Activated CD4-positive, alpha-beta memory T cell treated with anti-CD3 and anti-CD28 coated beads, Interleukin-2, amount 10 ng/mL, durations not matched to agents 7 days and 5 days (primary cell): Measurements from ENCODE around the gene PCK1. TPM values are rescaled to one million over a fixed set of nuclear protein-coding genes. Genes with fewer than 3 reads are reported as not detected.

ENCODE experiments used
- CTCF ChIA-PET: fragments of 350-600 bp; sonication (Branson Sonifier 250); formaldehyde crosslinking; loops from one replicate; lab custom pipeline; 2021; ENCODE audit warnings: antibody characterized with exemption, inconsistent platforms; lab: Charles Lee
- POLR2A ChIA-PET: fragments of 350-600 bp; sonication (Branson Sonifier 250); formaldehyde crosslinking; loops from one replicate; lab custom pipeline; 2021; ENCODE audit warnings: antibody characterized with exemption; lab: Charles Lee
- DNase-seq: peaks from one replicate; pipeline ENCODE4 v3.0.0-alpha.2; 2020
- H3K27ac Mint-ChIP-seq: one replicate; pipeline ENCODE4 v1.8.0; 2021; ENCODE audit warnings: mild to moderate bottlenecking, mixed read lengths
- H3K27me3 Mint-ChIP-seq: one replicate; pipeline ENCODE4 v1.8.0; 2021; ENCODE audit warnings: mixed read lengths
- H3K36me3 Mint-ChIP-seq: one replicate; pipeline ENCODE4 v1.8.0; 2021; ENCODE audit warnings: low read depth, mixed read lengths
- H3K4me1 Mint-ChIP-seq: one replicate; pipeline ENCODE4 v1.8.0; 2021; ENCODE audit warnings: mixed read lengths
- H3K4me3 Mint-ChIP-seq: one replicate; pipeline ENCODE4 v1.8.0; 2021; ENCODE audit warnings: mild to moderate bottlenecking, mixed read lengths
- H3K9me3 Mint-ChIP-seq: one replicate; pipeline ENCODE4 v1.8.0; 2021; ENCODE audit warnings: mixed read lengths
- total RNA-seq, 2 experiments: library from RNA; stranded (reverse); gene quantifications; one replicate each; pipeline ENCODE4 v1.2.3, GENCODE V29; 2021

The PCK1 gene
- total RNA-seq, 2 experiments from 2014 or later, result not detected

GRCh38 chr20:57578476-57579165 lies 17.7 kb downstream of the PCK1 start:
- Mint-ChIP-seq H3K27ac (no peak overlapping the region), H3K36me3 (no peaks in the 10 kb centered on the region), H3K4me1 (no peaks in the 10 kb centered on the region), H3K27me3 (peaks cover 38% of the 10 kb centered on the region), H3K9me3 (no peaks in the 10 kb centered on the region), H3K4me3 (no peak overlapping the region)
- ChIA-PET POLR2A (no interaction called here), CTCF (no interaction called here)
- DNase-seq, result no peak

DNA sequence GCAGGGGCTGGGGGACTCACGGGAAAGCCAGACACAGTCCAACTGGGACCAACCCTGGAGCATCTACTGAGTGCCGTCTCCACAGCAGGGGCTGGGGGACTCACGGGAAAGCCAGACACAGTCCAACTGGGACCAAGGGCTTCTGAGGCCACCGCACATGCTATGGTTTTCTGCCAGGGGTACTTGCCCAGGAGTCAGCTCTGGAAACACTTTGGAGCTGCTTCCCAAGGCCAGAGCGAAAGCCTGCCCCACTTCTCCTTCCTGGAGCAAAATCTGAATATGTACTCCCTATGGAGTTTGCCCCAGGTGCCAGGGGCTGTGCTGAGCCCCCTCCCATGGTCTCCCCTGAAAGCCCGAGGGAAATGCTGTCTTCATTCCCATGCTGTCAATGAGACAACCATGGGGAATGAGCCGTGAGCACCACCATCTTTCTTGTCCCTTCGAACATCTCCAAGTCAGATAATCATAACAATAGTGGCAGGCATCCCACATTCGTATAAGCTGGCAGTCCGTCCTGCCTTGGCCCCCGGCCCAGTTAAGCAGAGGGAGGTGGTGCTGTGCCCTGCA lies 18.5 kb downstream of the PCK1 start:
- H3K27ac Mint-ChIP-seq, result no peak overlapping the region
- peaks cover 39% of the 10 kb centered on the region for H3K27me3 Mint-ChIP-seq
- H3K9me3 Mint-ChIP-seq, result no peaks in the 10 kb centered on the region
- no peaks in the 10 kb centered on the region for H3K36me3 Mint-ChIP-seq
- ChIA-PET CTCF (no interaction called here), POLR2A (no interaction called here)
- no peaks in the 10 kb centered on the region for H3K4me1 Mint-ChIP-seq
- no peak overlapping the region for H3K4me3 Mint-ChIP-seq
- no peak for DNase-seq

DNA sequence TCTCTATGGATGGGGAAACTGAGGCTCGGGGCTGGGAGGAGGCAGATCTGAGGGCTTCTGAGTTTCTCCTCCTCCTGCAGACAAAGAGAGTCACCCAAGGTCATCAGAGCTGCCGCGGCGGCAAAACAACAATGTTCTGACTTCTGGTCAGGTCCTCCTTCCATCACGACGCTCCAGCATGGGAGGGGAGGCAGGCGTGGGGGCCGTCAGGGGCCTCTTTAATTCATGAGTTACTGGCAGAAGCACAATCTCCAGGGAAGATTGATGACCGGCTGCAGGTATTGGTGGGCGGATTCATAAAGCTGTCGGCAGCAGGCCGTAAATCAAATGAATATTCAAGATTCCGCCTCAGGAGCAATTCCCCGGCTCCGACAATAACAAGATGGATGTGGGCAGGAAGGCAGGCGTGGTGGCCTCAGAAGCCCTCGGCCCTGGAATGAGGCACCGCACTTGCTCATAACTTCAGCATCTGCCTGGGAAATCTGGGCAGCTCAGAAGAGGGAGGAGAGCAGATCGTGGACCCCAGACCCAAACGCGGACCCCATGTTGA lies 19.1 kb downstream of the PCK1 start:
- H3K27me3 Mint-ChIP-seq, result peaks cover 43% of the 10 kb centered on the region
- CTCF ChIA-PET, result no interaction called here

DNA sequence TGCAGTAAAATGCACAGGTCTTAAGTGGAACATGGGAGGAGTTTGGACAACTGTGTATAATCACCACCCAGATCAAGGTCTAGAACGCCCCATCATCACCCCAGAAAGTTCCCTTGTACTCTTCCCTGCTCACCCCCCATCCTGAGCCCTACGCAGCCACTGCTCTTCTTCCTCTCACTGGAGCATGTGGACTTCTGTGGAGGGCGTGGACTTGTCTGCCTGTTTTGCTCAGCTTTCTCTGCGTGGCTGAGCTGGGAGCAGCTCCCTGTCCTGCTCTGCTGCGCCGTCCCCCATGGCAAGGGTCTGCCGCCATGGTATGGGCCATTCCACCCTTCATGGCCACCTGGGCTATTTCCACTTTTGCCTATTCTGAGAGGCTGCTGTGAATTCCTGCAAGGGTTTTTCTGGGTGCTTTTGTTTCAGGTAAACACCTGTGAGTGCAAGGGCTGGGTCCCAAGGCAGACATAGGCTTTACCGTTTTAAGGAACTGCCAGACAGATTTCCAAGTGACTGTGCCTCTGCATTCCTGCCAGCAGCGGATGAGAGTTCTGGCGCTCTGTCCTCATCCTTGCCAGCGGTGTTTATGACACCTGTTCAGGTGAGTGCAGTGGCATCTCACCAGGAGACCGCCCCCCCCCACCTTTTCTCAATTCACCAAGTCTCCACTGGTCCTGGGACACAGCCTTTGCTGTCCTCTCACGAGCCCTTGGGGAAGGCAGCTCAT lies 19.7 kb downstream of the PCK1 start:
- peaks cover 43% of the 10 kb centered on the region for H3K27me3 Mint-ChIP-seq
- no peak for DNase-seq
- POLR2A ChIA-PET, result no interaction called here
- no peaks in the 10 kb centered on the region for H3K9me3 Mint-ChIP-seq
- CTCF ChIA-PET, result no interaction called here
- H3K4me1 Mint-ChIP-seq, result no peaks in the 10 kb centered on the region
- H3K4me3 Mint-ChIP-seq, result no peak overlapping the region
- no peak overlapping the region for H3K27ac Mint-ChIP-seq
- H3K36me3 Mint-ChIP-seq, result no peaks in the 10 kb centered on the region

More for the DNA sequence above, 19.1 kb downstream of the PCK1 start:
- no peaks in the 10 kb centered on the region for H3K36me3 Mint-ChIP-seq
- H3K4me1 Mint-ChIP-seq, result no peaks in the 10 kb centered on the region
- POLR2A ChIA-PET, result no interaction called here
- DNase-seq, result no peak
- no peak overlapping the region for H3K27ac Mint-ChIP-seq
- H3K4me3 Mint-ChIP-seq, result no peak overlapping the region
- H3K9me3 Mint-ChIP-seq, result no peaks in the 10 kb centered on the region

DNA sequence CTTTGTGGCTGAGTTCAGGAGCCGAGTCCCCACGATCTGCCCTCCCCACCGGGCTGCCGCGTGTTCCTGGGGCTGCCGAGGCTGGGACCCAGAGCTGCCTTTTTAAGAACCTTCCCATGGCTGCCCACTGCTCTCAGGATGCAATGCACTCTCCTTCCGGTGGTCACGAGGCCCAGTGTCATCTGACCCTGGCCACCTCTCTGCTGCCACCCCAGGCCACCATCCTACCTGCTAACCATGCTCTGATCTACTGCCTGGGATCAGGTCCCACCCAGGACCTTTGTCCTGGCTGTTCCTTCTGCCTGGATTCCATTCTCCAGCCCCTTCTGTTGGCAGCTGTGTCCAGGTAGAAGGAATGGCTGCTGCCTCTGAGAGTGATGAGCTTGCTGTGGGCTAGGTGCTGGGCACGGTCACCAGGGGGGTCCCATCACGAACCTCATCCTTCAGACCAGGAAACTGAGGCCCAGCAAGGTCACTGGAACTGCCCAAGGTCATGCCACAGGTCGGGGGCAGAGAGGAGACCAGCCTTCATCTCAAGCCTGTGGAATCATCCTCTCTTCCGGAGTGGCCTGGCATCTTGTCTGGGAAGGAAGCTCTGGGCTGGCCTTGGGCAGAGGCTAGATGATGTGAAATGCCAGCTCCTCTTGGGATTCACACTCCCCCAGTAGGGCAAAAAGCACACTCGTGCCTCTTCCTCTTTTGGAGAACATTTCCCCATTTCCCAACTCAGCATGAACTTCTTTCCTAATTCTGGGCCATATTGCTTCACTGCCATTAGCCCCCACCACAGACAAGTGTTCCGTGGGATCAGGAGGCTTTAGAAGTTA lies 20.5 kb downstream of the PCK1 start:
- no peak overlapping the region for H3K27ac Mint-ChIP-seq
- no peak overlapping the region for H3K4me3 Mint-ChIP-seq
- ChIA-PET POLR2A (no interaction called here), CTCF (no interaction called here)
- no peaks in the 10 kb centered on the region for H3K36me3 Mint-ChIP-seq
- H3K9me3 Mint-ChIP-seq, result no peaks in the 10 kb centered on the region
- no peaks in the 10 kb centered on the region for H3K4me1 Mint-ChIP-seq
- no peak for DNase-seq
- H3K27me3 Mint-ChIP-seq, result peaks cover 44% of the 10 kb centered on the region

- H3K4me1 Mint-ChIP-seq, result no peaks in the 10 kb centered on the region
- H3K9me3 Mint-ChIP-seq, result no peaks in the 10 kb centered on the region
- no peaks in the 10 kb centered on the region for H3K36me3 Mint-ChIP-seq
- no peak overlapping the region for H3K4me3 Mint-ChIP-seq
- H3K27ac Mint-ChIP-seq, result no peak overlapping the region
- POLR2A ChIA-PET, result interaction anchor here (1.2 kb wide), 1 partner anchor 9 kb away, joined by 3 read pairs; no protein-coding TSS in a partner anchor
- peaks cover 47% of the 10 kb centered on the region for H3K27me3 Mint-ChIP-seq
- CTCF ChIA-PET, result no interaction called here
- no peak for DNase-seq
These were observed 21.1 kb downstream of the PCK1 start for GRCh38 chr20:57582029-57582378.

- Mint-ChIP-seq H3K27ac (no peak overlapping the region), H3K9me3 (no peaks in the 10 kb centered on the region), H3K36me3 (no peaks in the 10 kb centered on the region), H3K4me3 (no peak overlapping the region), H3K4me1 (no peaks in the 10 kb centered on the region), H3K27me3 (peaks cover 47% of the 10 kb centered on the region)
- DNase-seq, result no peak
- ChIA-PET POLR2A (interaction anchor here (1.2 kb wide), 1 partner anchor 10 kb away, joined by 3 read pairs; no protein-coding TSS in a partner anchor), CTCF (interaction anchor here (1.2 kb wide), 1 partner anchor 236 kb away, joined by 4 read pairs; no protein-coding TSS in a partner anchor)
These were observed 21.8 kb downstream of the PCK1 start for GRCh38 chr20:57582432-57583288.

GRCh38 chr20:57583289-57584257 lies 22.7 kb downstream of the PCK1 start:
- H3K27ac Mint-ChIP-seq, result no peak overlapping the region
- H3K27me3 Mint-ChIP-seq, result peaks cover 44% of the 10 kb centered on the region
- CTCF ChIA-PET, result interaction anchor here (0.8 to 1.2 kb wide), 2 partner anchors 15 to 237 kb away, joined by 3 to 4 read pairs; no protein-coding TSS in a partner anchor
- H3K9me3 Mint-ChIP-seq, result no peaks in the 10 kb centered on the region
- H3K4me3 Mint-ChIP-seq, result no peak overlapping the region
- no peaks in the 10 kb centered on the region for H3K36me3 Mint-ChIP-seq
- H3K4me1 Mint-ChIP-seq, result no peaks in the 10 kb centered on the region
- POLR2A ChIA-PET, result interaction anchor here (1.2 kb wide), 1 partner anchor 11 kb away, joined by 3 read pairs; no protein-coding TSS in a partner anchor
- DNase-seq, result no peak

DNA sequence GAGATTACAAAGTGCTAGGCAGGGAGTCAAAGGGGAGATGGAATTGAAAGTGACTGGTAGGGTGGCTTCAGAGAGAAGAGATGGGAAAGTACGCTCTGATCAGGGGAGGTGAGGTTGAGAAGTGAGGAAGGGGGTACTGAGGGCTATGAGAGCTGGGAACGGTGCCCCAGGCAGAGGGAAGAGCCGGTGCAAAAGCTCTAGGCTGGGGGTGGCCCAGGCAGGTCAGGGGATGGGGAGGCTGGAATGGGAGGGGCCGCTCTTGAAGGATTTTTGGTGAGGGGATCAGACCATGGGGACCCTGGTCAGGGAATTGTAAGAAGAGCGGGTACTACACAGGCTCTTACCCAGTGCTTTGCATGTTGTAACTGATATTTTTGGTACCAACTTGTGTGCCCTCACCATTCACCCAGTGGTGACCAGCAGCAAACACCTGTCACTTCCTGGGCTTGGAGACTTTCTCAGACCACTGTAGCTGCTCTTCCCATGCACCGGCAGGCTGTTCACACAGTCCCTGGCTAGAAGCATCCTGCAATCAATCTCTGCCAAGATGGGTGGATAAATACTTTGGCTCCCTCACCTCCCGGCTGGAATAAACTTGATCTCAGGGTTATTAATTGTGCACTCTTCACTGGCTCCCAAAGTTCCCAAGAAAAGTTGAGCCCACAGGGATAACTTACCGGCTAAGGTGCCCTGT lies 24.0 kb downstream of the PCK1 start:
- ChIA-PET CTCF (interaction anchor here (1.8 kb wide), 1 partner anchor 11 kb away, joined by 4 read pairs; no protein-coding TSS in a partner anchor), POLR2A (no interaction called here)
- Mint-ChIP-seq H3K27me3 (peaks cover 37% of the 10 kb centered on the region), H3K9me3 (no peaks in the 10 kb centered on the region), H3K4me1 (no peaks in the 10 kb centered on the region), H3K36me3 (no peaks in the 10 kb centered on the region), H3K4me3 (no peak overlapping the region), H3K27ac (no peak overlapping the region)
- DNase-seq, result no peak

DNA sequence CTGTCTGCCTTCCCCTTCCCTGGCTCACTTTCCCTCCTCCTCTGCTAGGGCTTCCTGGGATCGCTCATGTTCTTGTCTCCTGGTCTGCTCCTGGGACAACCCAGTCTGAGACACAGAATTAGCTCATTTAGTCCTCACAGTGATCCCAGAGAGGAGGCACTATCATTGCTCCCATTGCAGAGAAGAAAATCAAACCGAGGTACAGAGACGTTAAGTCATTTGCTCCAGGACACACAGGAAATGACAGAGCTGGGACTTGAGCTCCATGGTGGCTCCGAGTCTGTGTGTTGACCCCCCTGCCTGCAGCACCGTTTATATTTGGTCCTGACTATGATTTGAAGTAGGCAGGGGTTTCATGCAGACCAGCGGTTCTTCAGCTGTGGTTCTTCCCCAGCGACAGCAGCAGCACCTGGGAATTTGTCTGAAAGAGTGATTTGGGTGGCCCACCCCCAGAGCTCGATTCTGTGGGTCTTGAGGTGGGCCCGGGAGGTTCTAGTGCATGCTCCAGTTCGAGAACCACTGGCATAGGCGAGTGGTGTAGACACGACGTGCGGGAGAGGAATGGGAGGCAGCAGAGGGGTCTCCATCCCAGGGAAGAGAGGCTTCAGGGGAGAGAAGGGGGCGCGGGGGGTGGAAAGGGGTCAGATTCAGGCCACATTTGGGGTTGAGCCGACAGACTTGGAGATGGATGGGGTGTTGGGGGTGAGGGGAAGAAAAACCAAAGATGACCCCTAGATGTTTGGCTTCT lies 24.7 kb downstream of the PCK1 start:
- no peak overlapping the region for H3K27ac Mint-ChIP-seq
- peaks cover 30% of the 10 kb centered on the region for H3K27me3 Mint-ChIP-seq
- H3K4me3 Mint-ChIP-seq, result no peak overlapping the region
- CTCF ChIA-PET, result interaction anchor here (1.8 kb wide), 1 partner anchor 10 kb away, joined by 4 read pairs; no protein-coding TSS in a partner anchor
- POLR2A ChIA-PET, result no interaction called here
- no peaks in the 10 kb centered on the region for H3K9me3 Mint-ChIP-seq
- no peak for DNase-seq
- H3K4me1 Mint-ChIP-seq, result no peaks in the 10 kb centered on the region
- no peaks in the 10 kb centered on the region for H3K36me3 Mint-ChIP-seq
